ENCODE data around the gene PTPRN2.

Gene PTPRN2

DNA sequence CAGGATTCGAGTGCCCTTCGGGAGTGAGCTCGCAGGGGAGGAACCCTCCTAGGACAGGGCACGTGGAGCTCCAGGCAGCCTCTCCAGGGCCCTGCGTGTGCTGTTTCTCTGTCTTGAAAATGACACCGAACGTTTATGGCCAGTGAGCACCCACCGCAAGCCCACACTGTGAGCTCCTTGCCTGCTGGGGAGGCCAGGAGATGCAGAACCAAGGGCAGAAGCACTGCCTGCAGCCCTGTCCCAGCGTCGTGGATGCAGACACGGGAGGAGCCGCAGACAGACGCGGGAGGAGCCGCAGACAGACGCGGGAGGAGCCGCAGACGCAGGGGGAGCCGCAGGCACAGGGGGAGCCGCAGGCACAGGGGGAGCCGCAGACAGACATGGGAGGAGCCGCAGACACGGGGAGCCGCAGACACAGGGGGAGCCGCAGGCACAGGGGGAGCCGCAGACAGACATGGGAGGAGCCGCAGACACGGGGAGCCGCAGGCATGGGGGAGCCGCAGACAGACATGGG is 314.4 kb downstream of the PTPRN2 start:
- H3K4me1 ChIP-seq (ENCODE audit: control insufficient read depth, insufficient read depth, low read length): no peaks in the 10 kb centered on the region
- no peak overlapping the region for H3K27ac ChIP-seq (ENCODE audit: low read depth, low read length)
- H3K4me3 ChIP-seq (ENCODE audit: low read depth, low read length): no peak overlapping the region
- H3K9ac ChIP-seq (ENCODE audit: low read length): no peak overlapping the region
- H3K9me3 ChIP-seq (ENCODE audit: control insufficient read depth, insufficient read depth, low read depth, low read length): peaks cover 66% of the 10 kb centered on the region
- no peaks in the 10 kb centered on the region for H3K36me3 ChIP-seq (ENCODE audit: control insufficient read depth, insufficient read depth, low read length)
- no peaks in the 10 kb centered on the region for H3K27me3 ChIP-seq (ENCODE audit: control insufficient read depth, insufficient read depth, low read length)

DNA sequence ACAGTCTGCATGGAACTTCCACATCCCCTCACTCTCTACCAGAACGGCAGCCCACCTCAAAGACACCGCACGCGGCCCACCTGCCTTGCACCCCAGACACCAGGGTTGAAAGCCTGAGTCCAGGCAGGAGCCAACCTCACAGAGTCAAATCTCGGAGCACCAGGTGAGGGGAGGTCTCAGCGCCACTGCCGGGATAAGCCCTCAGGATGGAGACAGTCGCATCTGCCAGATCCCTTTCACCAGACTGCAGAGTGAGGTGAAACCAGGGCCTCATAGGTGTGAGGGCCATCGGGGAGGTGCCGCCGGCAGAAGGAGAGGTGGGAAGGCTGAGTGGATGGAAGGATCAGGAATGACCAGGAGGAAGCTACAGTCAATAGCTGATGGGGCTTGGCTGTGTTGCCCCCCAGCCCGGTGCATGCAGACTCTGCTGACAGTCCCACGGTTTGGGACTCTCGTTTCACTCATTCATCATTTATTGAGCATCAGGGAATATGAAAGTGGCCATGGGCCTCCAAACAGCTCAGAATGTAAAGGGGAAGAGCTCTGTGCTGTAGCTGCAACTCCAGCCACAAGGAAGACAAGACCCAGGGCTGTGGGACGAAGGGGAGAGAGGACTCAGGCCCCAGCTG is 315.0 kb downstream of the PTPRN2 start:
- no peaks in the 10 kb centered on the region for H3K27me3 ChIP-seq (ENCODE audit: control insufficient read depth, insufficient read depth, low read length)
- no peak overlapping the region for H3K4me3 ChIP-seq (ENCODE audit: low read depth, low read length)
- no peak overlapping the region for H3K27ac ChIP-seq (ENCODE audit: low read depth, low read length)
- no peaks in the 10 kb centered on the region for H3K4me1 ChIP-seq (ENCODE audit: control insufficient read depth, insufficient read depth, low read length)
- H3K36me3 ChIP-seq (ENCODE audit: control insufficient read depth, insufficient read depth, low read length): no peaks in the 10 kb centered on the region
- H3K9me3 ChIP-seq (ENCODE audit: control insufficient read depth, insufficient read depth, low read depth, low read length): peaks cover 68% of the 10 kb centered on the region
- H3K9ac ChIP-seq (ENCODE audit: low read length): no peak overlapping the region

DNA sequence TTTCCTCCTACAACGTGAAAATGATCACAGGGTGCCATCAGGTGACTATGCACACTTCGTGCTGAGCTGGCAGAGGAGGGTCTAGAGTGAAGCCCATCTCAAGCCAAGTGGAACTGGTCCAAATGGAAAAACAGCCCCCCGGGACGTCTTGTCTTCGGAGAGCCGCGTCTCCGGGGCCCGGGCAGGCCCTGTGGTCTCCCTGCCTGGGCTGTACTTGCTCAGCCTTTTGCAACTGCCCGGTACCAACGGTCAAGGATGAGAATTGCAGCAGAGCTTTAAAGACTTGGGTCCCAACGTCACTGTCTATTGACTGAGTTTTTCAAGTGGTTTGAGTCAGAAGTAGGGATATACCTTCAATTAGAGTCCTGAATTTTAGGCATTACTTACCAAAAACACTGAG is 315.5 kb downstream of the PTPRN2 start:
- no peak overlapping the region for H3K9ac ChIP-seq (ENCODE audit: low read length)
- peaks cover 69% of the 10 kb centered on the region for H3K9me3 ChIP-seq (ENCODE audit: control insufficient read depth, insufficient read depth, low read depth, low read length)
- no peaks in the 10 kb centered on the region for H3K4me1 ChIP-seq (ENCODE audit: control insufficient read depth, insufficient read depth, low read length)
- no peaks in the 10 kb centered on the region for H3K36me3 ChIP-seq (ENCODE audit: control insufficient read depth, insufficient read depth, low read length)
- H3K27ac ChIP-seq (ENCODE audit: low read depth, low read length): no peak overlapping the region
- no peaks in the 10 kb centered on the region for H3K27me3 ChIP-seq (ENCODE audit: control insufficient read depth, insufficient read depth, low read length)
- no peak overlapping the region for H3K4me3 ChIP-seq (ENCODE audit: low read depth, low read length)

DNA sequence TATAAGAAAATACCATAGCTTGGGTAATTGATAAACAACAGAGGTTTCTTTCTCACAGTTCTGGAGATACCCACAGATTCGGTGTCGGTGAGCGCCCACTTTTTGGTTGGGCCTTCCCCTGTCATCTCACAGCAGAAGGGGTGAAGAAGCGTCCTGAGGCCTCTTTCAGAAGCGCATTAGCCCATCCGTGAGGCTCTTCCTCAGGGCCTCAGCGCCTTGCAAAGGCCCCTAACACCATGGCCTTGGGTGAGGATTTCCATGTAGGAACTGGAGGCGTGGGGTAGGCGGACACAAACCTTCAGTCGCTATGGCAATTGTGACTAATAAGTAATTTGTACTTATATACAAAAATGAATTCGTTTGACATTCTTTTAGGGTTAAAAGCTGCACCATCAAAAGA is 316.0 kb downstream of the PTPRN2 start:
- H3K36me3 ChIP-seq (ENCODE audit: control insufficient read depth, insufficient read depth, low read length): no peaks in the 10 kb centered on the region
- no peaks in the 10 kb centered on the region for H3K4me1 ChIP-seq (ENCODE audit: control insufficient read depth, insufficient read depth, low read length)
- H3K27ac ChIP-seq (ENCODE audit: low read depth, low read length): no peak overlapping the region
- H3K9ac ChIP-seq (ENCODE audit: low read length): no peak overlapping the region
- H3K4me3 ChIP-seq (ENCODE audit: low read depth, low read length): no peak overlapping the region
- H3K27me3 ChIP-seq (ENCODE audit: control insufficient read depth, insufficient read depth, low read length): no peaks in the 10 kb centered on the region
- H3K9me3 ChIP-seq (ENCODE audit: control insufficient read depth, insufficient read depth, low read depth, low read length): peaks cover 67% of the 10 kb centered on the region

DNA sequence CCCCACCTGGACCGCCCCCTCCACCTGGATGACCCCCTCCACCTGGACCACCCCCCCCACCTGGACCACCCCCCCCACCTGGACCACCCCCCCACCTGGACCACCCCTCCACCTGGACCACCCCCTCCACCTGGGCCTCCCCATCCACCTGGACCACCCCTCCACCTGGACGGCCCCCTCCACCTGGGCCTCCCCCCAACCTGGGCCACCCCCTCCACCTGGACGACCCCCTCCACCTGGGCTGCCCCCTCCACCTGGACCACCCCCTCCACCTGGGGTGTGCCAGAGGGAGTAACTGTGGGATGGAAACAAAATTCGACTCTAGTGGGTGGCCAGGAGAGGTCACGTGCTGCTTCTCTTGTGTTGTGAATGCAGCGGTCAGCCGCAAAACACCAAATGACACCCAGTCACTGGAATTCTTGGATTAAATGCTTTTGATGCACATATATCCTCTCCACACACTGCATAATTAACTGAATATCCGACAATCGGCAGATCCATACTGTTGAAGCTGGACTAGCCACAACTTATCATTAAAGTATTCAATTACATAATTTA is 316.7 kb downstream of the PTPRN2 start:
- Histone ChIP-seq H3K9me3 (ENCODE audit: control insufficient read depth, insufficient read depth, low read depth, low read length) (peaks cover 68% of the 10 kb centered on the region), H3K9ac (ENCODE audit: low read length) (no peak overlapping the region)

DNA sequence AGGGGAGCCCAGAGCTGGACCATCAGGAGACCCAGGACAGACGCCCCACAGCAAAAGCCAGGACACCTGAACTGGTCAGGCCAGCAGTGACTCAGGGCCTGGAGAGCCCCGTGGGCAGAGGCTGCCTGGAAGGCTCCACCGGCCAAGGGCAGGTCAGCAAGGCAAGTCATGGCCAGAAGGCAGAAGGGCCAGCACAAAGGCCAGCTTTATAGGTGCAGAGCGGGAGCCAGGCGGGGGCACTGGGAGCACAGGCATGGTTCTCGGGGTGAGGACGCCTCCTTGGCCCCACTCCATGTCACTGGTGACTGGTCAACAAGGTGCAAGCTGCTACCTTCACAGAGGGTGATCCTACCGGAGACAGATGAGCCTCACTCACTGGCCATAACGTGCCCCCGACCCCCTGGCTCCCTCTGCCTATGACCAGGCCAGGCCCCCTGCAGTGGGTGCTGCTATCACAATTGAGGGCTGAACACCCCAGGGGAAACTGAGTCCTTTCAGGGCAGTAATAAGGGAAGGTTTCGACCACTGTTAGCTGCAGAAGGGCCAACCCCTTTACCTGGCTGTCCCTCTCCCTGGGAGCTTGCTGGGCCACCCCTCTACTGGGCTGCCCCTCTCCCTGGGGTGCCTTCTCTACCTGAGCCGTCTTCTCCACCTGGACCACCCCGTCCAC is 317.4 kb downstream of the PTPRN2 start:
- Histone ChIP-seq H3K27me3 (ENCODE audit: control insufficient read depth, insufficient read depth, low read length) (no peaks in the 10 kb centered on the region), H3K9me3 (ENCODE audit: control insufficient read depth, insufficient read depth, low read depth, low read length) (peaks cover 68% of the 10 kb centered on the region), H3K4me3 (ENCODE audit: low read depth, low read length) (no peak overlapping the region), H3K36me3 (ENCODE audit: control insufficient read depth, insufficient read depth, low read length) (no peaks in the 10 kb centered on the region), H3K27ac (ENCODE audit: low read depth, low read length) (no peak overlapping the region), H3K4me1 (ENCODE audit: control insufficient read depth, insufficient read depth, low read length) (no peaks in the 10 kb centered on the region), H3K9ac (ENCODE audit: low read length) (no peak overlapping the region)

More for the DNA sequence above, 316.7 kb downstream of the PTPRN2 start:
- Histone ChIP-seq H3K4me3 (ENCODE audit: low read depth, low read length) (no peak overlapping the region), H3K36me3 (ENCODE audit: control insufficient read depth, insufficient read depth, low read length) (no peaks in the 10 kb centered on the region), H3K27me3 (ENCODE audit: control insufficient read depth, insufficient read depth, low read length) (no peaks in the 10 kb centered on the region), H3K27ac (ENCODE audit: low read depth, low read length) (no peak overlapping the region), H3K4me1 (ENCODE audit: control insufficient read depth, insufficient read depth, low read length) (no peaks in the 10 kb centered on the region)

DNA sequence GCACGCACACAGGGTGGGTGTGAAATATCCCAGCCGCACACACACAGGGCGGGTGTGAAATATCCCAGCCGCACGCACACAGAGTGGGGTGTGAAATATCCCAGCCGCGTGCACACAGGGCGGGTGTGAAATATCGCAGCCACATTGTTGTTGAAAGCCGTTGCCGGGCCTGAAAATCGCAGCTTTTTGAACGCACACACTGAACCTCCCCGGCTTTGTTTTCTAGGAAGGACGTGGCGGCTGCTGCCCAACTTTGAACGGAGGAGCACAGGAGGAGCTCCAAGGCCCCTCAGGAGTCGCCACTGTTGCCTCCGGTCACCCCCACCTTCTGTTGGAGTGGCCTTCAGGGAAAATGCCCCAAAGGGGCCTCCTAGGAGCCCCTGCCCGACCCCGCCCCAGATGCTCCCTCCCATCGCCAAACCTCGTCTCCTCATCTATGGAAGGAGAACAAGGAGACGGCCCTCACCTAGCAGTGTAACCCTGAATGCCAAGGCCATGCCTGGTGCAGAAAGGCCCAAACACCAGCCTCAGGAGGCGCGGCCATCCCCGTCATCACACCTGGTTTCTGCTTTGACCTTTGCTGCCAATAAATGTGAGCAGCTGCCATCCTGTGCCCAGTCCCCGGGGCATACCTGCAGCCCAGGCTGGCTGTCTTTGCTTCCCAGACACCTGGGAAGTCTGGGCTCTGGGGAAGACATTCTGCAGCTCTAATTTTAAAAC is 318.6 kb downstream of the PTPRN2 start:
- Histone ChIP-seq H3K9ac (ENCODE audit: low read length) (no peak overlapping the region), H3K36me3 (ENCODE audit: control insufficient read depth, insufficient read depth, low read length) (no peaks in the 10 kb centered on the region), H3K27ac (ENCODE audit: low read depth, low read length) (no peak overlapping the region), H3K9me3 (ENCODE audit: control insufficient read depth, insufficient read depth, low read depth, low read length) (peaks cover 69% of the 10 kb centered on the region), H3K4me3 (ENCODE audit: low read depth, low read length) (no peak overlapping the region), H3K27me3 (ENCODE audit: control insufficient read depth, insufficient read depth, low read length) (no peaks in the 10 kb centered on the region), H3K4me1 (ENCODE audit: control insufficient read depth, insufficient read depth, low read length) (no peaks in the 10 kb centered on the region)

DNA sequence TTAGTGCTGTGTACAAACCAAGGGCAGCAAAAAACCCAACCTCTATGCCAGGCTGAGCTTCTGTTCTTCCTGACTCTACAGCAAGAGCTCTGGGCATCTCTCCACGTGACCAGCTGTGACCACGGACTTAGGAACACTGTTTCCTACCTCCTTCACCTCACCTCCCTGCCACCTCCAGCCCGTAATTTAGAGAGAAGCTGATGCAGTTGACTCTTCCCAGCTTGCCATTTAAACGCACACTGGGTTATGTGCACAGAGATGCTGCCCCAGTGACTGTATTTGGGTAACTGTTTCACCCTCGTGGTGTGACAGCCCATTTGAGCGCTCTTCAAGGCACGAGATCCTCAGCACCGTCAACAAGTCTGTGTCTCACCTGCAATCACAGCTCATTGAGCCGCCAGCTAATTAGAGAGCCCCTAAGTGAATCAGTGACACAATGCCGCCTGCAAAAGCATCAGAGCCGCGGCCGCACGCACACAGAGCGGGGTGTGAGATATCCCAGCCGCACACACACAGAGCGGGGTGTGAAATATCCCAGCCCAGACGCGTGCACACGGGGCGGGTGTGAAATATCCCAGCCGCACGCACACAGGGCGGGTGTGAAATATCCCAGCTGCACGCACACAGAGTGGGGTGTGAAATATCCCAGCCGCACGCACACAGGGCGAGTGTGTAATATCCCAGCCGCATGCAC is 319.7 kb downstream of the PTPRN2 start:
- Histone ChIP-seq H3K9me3 (ENCODE audit: control insufficient read depth, insufficient read depth, low read depth, low read length) (peaks cover 70% of the 10 kb centered on the region), H3K27ac (ENCODE audit: low read depth, low read length) (no peak overlapping the region), H3K36me3 (ENCODE audit: control insufficient read depth, insufficient read depth, low read length) (no peaks in the 10 kb centered on the region), H3K27me3 (ENCODE audit: control insufficient read depth, insufficient read depth, low read length) (no peaks in the 10 kb centered on the region), H3K4me3 (ENCODE audit: low read depth, low read length) (no peak overlapping the region), H3K9ac (ENCODE audit: low read length) (no peak overlapping the region), H3K4me1 (ENCODE audit: control insufficient read depth, insufficient read depth, low read length) (no peaks in the 10 kb centered on the region)

DNA sequence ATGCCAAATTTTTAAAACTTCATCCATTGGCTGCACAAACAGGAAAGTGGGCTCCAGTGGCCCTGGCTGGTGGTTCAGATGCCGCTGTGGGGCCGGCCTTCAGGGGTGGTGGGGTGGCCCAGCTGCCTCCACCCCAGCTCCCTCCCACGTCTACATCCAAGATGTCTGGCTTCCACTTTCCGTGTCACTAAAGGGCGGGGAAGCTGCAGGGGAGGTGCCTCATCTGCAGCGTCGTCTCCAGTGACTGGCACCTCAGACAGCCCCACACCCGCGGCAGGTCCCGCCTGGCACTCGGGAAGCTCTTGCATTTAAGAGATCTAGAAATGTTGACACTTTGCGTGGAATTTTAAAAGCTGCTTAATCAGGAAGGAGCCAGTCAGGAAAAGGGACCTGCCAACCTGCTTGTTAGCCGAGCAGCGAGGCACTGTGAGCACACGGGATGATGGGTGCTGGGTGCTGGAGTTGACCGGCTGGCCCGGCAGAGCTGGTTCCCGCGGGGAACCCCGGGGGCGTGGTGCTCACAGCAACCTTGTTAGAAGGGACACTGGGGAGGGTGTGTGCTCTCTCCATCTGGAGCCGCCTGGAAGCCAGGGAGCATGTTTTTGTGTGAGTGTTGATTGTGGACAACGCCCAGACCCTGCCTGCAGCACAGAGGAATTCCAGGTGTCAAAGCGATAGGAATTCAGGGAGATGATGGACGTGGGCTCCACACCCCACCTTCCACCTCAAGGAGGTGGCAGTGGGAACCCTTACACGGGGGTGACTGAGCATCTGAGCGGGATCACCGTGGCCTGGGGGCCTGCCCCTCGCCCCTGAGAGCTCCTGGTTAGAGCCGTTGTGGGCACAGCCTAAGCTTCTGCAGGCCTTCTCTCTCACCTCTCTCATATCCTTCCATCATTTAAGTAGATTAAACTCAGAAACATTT is 320.5 kb downstream of the PTPRN2 start:
- H3K36me3 ChIP-seq (ENCODE audit: control insufficient read depth, insufficient read depth, low read length): no peaks in the 10 kb centered on the region
- H3K9ac ChIP-seq (ENCODE audit: low read length): no peak overlapping the region
- no peaks in the 10 kb centered on the region for H3K4me1 ChIP-seq (ENCODE audit: control insufficient read depth, insufficient read depth, low read length)
- H3K4me3 ChIP-seq (ENCODE audit: low read depth, low read length): no peak overlapping the region
- no peaks in the 10 kb centered on the region for H3K27me3 ChIP-seq (ENCODE audit: control insufficient read depth, insufficient read depth, low read length)
- H3K9me3 ChIP-seq (ENCODE audit: control insufficient read depth, insufficient read depth, low read depth, low read length): peaks cover 70% of the 10 kb centered on the region; the same call in 1 of the 2 replicates
- H3K27ac ChIP-seq (ENCODE audit: low read depth, low read length): no peak overlapping the region

DNA sequence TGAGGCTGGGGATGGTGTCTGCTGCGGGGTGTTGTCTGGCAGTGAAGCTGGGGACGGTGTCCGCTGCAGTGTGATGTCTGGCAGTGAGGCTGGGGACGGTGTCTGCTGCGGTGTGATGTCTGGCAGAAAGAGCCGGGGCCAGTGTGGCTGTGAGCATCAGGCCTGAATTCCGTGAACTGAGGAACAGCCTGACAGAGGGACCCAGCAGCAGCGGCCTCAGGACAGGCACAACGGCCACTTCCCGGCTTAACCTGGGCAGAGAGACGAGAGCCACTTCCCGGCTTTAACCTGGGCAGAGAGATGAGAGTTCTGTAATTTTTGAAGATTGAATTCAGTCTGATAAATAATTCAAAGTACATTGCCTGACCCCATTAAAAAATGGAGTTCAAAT is 321.2 kb downstream of the PTPRN2 start:
- Histone ChIP-seq H3K36me3 (ENCODE audit: control insufficient read depth, insufficient read depth, low read length) (no peaks in the 10 kb centered on the region), H3K9ac (ENCODE audit: low read length) (no peak overlapping the region), H3K9me3 (ENCODE audit: control insufficient read depth, insufficient read depth, low read depth, low read length) (peaks cover 74% of the 10 kb centered on the region; the same call in 1 of the 2 replicates), H3K27me3 (ENCODE audit: control insufficient read depth, insufficient read depth, low read length) (no peaks in the 10 kb centered on the region), H3K27ac (ENCODE audit: low read depth, low read length) (no peak overlapping the region), H3K4me3 (ENCODE audit: low read depth, low read length) (no peak overlapping the region), H3K4me1 (ENCODE audit: control insufficient read depth, insufficient read depth, low read length) (no peaks in the 10 kb centered on the region)
